SK-N-MC (cell line): ENCODE measurements around the gene ASCC2.
"Not testable (repeated sequence)": the region's sequence is repeated elsewhere in the genome, so short reads cannot be mapped to it uniquely, and the experiment has no call there.

Experiments
- DNase-seq: peaks from one replicate; pipeline ENCODE4 v3.0.0-alpha.2; 2011; ENCODE audit warnings: low read depth, low spot score
- H3K27ac ChIP-seq: fragments of 200-600 bp; sonication (generic); 2 replicates; pipeline ENCODE4 v1.5.1; 2016; ENCODE audit warnings: mixed run types
- H3K36me3 ChIP-seq: fragments of 200-600 bp; sonication (generic); 2 replicates; pipeline ENCODE4 v1.6.1; 2017; ENCODE audit warnings: antibody characterized with exemption, low read length, mixed read lengths; ENCODE audit not compliant: insufficient read depth
- H3K4me3 ChIP-seq: fragments of 200-600 bp; sonication (generic); 2 replicates; pipeline ENCODE4 v1.5.1; 2016
- H3K9ac ChIP-seq: fragments of 200-600 bp; sonication (generic); 2 replicates; pipeline ENCODE4 v1.8.0; 2017; ENCODE audit warnings: mixed run types, mixed read lengths; ENCODE audit not compliant: insufficient read length
- H3K9me3 ChIP-seq: fragments of 200-600 bp; sonication (generic); 2 replicates; pipeline ENCODE4 v1.6.1; 2017; ENCODE audit warnings: low read depth, mild to moderate bottlenecking, antibody characterized with exemption, low read length, moderate library complexity, mixed read lengths
- EZH2 ChIP-seq: fragments of 200-600 bp; sonication (generic); IDR thresholded peaks from one replicate; pipeline ENCODE4 v1.6.1; 2017; ENCODE audit warnings: antibody characterized with exemption
- FOXP2 ChIP-seq: optimal IDR thresholded peaks from 2 replicates; pipeline ENCODE3; 2011; ENCODE audit warnings: mild to moderate bottlenecking, moderate library complexity; ENCODE audit not compliant: insufficient read depth; ENCODE audit errors: extremely low read length, control extremely low read depth
- POLR2AphosphoS5 ChIP-seq: IDR thresholded peaks from 2 replicates; pipeline ENCODE4 v1.6.1; 2012; ENCODE audit warnings: mild to moderate bottlenecking, low read depth, low read length, borderline replicate concordance

The ASCC2 gene

GRCh38 chr22:29861672-29862297 is 23.7 kb upstream of the ASCC2 start:
- TF ChIP-seq POLR2AphosphoS5 (no peak), EZH2 (no peak), FOXP2 (no peak)
- Histone ChIP-seq H3K36me3 (no peaks in the 10 kb centered on the region), H3K9me3 (no peaks in the 10 kb centered on the region)

GRCh38 chr22:29860006-29860766 is 22.1 kb upstream of the ASCC2 start:
- H3K36me3 ChIP-seq, result no peaks in the 10 kb centered on the region
- no peak overlapping the region for H3K9ac ChIP-seq
- H3K9me3 ChIP-seq, result no peaks in the 10 kb centered on the region
- DNase-seq, result no peak
- H3K4me3 ChIP-seq, result no peak overlapping the region
- no peak overlapping the region for H3K27ac ChIP-seq
- TF ChIP-seq EZH2 (no peak), FOXP2 (no peak), POLR2AphosphoS5 (no peak)

More at GRCh38 chr22:29861672-29862297, 23.7 kb upstream of the ASCC2 start:
- H3K27ac ChIP-seq, result no peak overlapping the region
- no peak overlapping the region for H3K9ac ChIP-seq
- H3K4me3 ChIP-seq, result no peak overlapping the region
- no peak for DNase-seq

GRCh38 chr22:29859030-29859429 is 21.0 kb upstream of the ASCC2 start:
- H3K27ac ChIP-seq, DNase-seq, H3K9me3 ChIP-seq, H3K36me3 ChIP-seq, H3K9ac ChIP-seq, H3K4me3 ChIP-seq: not testable (repeated sequence)

- Histone ChIP-seq H3K9me3 (no peaks in the 10 kb centered on the region), H3K4me3 (no peak overlapping the region), H3K9ac (no peak overlapping the region), H3K27ac (no peak overlapping the region), H3K36me3 (no peaks in the 10 kb centered on the region)
- TF ChIP-seq FOXP2, result no peak
- no peak for TF ChIP-seq EZH2
- TF ChIP-seq POLR2AphosphoS5, result no peak
- no peak for DNase-seq
Observed at GRCh38 chr22:29856496-29856895, 18.4 kb upstream of the ASCC2 start.

GRCh38 chr22:29855611-29856181 is 17.6 kb upstream of the ASCC2 start:
- Histone ChIP-seq H3K27ac (no peak overlapping the region), H3K36me3 (no peaks in the 10 kb centered on the region), H3K9ac (no peak overlapping the region), H3K9me3 (no peaks in the 10 kb centered on the region), H3K4me3 (no peak overlapping the region)
- no peak for TF ChIP-seq EZH2
- TF ChIP-seq POLR2AphosphoS5, result no peak
- no peak for TF ChIP-seq FOXP2
- no peak for DNase-seq

GRCh38 chr22:29854432-29854831 is 16.4 kb upstream of the ASCC2 start:
- Histone ChIP-seq H3K27ac (no peak overlapping the region), H3K36me3 (no peaks in the 10 kb centered on the region), H3K4me3 (no peak overlapping the region), H3K9ac (no peak overlapping the region), H3K9me3 (no peaks in the 10 kb centered on the region)
- DNase-seq, result no peak
- TF ChIP-seq EZH2 (no peak), POLR2AphosphoS5 (no peak), FOXP2 (no peak)

GRCh38 chr22:29848111-29848510 is 10.0 kb upstream of the ASCC2 start:
- H3K9me3 ChIP-seq, result no peaks in the 10 kb centered on the region
- no peak overlapping the region for H3K27ac ChIP-seq
- DNase-seq, result no peak
- TF ChIP-seq FOXP2 (no peak), EZH2 (no peak), POLR2AphosphoS5 (no peak)
- no peaks in the 10 kb centered on the region for H3K36me3 ChIP-seq
- no peak overlapping the region for H3K4me3 ChIP-seq
- peak overlapping the region; percentile 61 for H3K9ac ChIP-seq

- H3K9me3 ChIP-seq, result no peaks in the 10 kb centered on the region
- no peak overlapping the region for H3K27ac ChIP-seq
- no peak overlapping the region for H3K9ac ChIP-seq
- no peak for DNase-seq
- no peak for TF ChIP-seq EZH2
- TF ChIP-seq FOXP2, result no peak
- TF ChIP-seq POLR2AphosphoS5, result no peak
- no peak overlapping the region for H3K4me3 ChIP-seq
- no peaks in the 10 kb centered on the region for H3K36me3 ChIP-seq
Observed at GRCh38 chr22:29846290-29846689, 8.2 kb upstream of the ASCC2 start.
